Mesothelial cell of epicardium (in vitro differentiated cells): ENCODE data around the gene KRR1. TPM values are rescaled to one million over a fixed set of nuclear protein-coding genes. Genes with fewer than 3 reads are reported as not detected.

Experiments
- DNase-seq, 2 experiments: peaks; one replicate each; pipeline ENCODE4 v3.0.0; 2021; ENCODE audit warnings: low spot score in 2 of 2; ENCODE audit not compliant: unreplicated experiment in 2 of 2
- H3K27ac Mint-ChIP-seq: 2 replicates; pipeline ENCODE4 v1.8.0; 2021; ENCODE audit warnings: mixed read lengths
- H3K27me3 Mint-ChIP-seq: 2 replicates; pipeline ENCODE4 v1.8.0; 2021; ENCODE audit warnings: low read depth, mixed read lengths
- H3K36me3 Mint-ChIP-seq: 2 replicates; pipeline ENCODE4 v1.8.0; 2021; ENCODE audit warnings: mixed read lengths
- H3K4me1 Mint-ChIP-seq: 2 replicates; pipeline ENCODE4 v1.8.0; 2021; ENCODE audit warnings: mixed read lengths
- H3K4me3 Mint-ChIP-seq: 2 replicates; pipeline ENCODE4 v1.8.0; 2021; ENCODE audit warnings: mild to moderate bottlenecking, moderate library complexity, mixed read lengths
- H3K9me3 Mint-ChIP-seq: 2 replicates; pipeline ENCODE4 v1.8.0; 2021; ENCODE audit warnings: mixed read lengths
- total RNA-seq: library from RNA; stranded (reverse); gene quantifications from 3 replicates; pipeline ENCODE4 v1.2.1, GENCODE V29; 2021
- TF ChIP-seq, protein P1 (sequence below): fragments of 200-600 bp; sonication (generic); IDR thresholded peaks from one replicate; pipeline ENCODE4 v1.5.0; 2021; ENCODE audit warnings: antibody characterized with exemption; ENCODE audit not compliant: unreplicated experiment

Gene KRR1
- 63.9 to 66.6 TPM (median 65.7 TPM) in 3 replicates for total RNA-seq

DNA sequence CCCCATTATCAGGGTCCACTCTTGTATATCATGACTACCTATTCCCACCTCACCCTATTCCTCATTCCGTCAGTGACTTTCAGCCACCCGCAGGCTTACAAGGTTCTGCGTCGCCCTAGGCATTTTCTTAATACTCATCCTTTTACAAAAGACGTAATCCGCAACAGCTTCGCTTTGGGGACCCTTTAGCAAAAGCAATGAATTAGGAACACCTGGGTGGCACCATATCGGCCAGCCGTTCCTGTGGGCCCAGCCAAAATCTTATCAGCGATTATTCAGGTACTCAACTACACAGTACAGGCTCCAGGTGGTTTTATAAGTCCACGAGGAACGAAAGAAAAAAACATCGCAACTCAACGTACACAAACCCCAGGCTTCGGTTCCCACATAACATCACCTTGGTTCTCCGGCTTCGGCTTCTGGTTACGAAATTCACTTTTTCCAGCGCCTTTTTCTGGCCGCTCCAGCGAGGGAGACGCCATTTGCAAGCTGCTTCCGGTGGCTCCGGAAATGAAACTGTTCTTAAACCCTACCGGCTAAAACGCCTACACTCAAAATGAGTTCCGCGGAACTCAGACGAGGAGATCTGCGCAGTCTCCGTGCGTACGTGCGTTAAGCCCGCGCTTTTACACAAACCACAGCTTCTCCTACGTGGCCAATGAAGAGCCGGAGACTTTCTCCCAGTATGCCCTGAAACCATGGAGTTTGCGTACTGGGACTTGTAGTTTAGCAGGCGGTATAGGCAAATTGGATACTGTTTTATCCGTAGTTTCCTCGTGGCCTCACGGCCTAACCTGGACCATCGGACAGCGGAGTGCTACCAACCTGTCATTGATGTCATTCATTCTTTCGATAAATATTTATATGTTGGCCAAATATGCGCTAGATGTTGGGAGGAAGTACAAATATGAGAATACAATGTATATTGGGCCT is at the start of gene KRR1:
Gene KRR1, minus strand, starts transcription at position 494 of the 933 bp plus-strand sequence. Its CDS starts 12 bp downstream, at position 482.
- DNase-seq, result peak; percentile 67 to 84
- peaks cover 25% of the 10 kb centered on the region for H3K4me1 Mint-ChIP-seq
- no peaks in the 10 kb centered on the region for H3K36me3 Mint-ChIP-seq
- no peaks in the 10 kb centered on the region for H3K9me3 Mint-ChIP-seq
- H3K4me3 Mint-ChIP-seq, result peak within 1 kb of the TSS; percentile 99
- peak within 1 kb of the TSS; percentile 98 for H3K27ac Mint-ChIP-seq
- no peaks in the 10 kb centered on the region for H3K27me3 Mint-ChIP-seq
- TF ChIP-seq, protein P1, sequence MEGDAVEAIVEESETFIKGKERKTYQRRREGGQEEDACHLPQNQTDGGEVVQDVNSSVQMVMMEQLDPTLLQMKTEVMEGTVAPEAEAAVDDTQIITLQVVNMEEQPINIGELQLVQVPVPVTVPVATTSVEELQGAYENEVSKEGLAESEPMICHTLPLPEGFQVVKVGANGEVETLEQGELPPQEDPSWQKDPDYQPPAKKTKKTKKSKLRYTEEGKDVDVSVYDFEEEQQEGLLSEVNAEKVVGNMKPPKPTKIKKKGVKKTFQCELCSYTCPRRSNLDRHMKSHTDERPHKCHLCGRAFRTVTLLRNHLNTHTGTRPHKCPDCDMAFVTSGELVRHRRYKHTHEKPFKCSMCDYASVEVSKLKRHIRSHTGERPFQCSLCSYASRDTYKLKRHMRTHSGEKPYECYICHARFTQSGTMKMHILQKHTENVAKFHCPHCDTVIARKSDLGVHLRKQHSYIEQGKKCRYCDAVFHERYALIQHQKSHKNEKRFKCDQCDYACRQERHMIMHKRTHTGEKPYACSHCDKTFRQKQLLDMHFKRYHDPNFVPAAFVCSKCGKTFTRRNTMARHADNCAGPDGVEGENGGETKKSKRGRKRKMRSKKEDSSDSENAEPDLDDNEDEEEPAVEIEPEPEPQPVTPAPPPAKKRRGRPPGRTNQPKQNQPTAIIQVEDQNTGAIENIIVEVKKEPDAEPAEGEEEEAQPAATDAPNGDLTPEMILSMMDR, result no peak

DNA sequence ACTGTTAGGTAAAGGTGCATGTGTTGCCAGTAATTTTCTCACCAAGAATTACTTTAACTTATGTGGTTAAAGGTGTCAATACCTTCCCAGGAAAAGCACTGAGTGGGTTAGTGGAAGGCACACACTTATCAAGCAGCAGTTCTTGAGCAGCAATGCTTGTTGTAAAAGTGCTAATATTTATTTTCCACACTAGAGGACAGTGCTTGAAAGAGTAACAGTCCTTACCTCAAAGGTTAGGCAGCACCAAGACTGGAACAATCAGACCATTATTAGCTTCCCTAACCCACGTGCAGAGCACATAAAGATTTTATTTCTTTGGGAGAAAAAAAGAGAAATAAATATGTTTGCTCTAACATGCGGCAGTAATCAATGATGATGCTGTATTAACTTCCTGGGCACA is 48.8 kb upstream of the KRR1 start:
- Mint-ChIP-seq H3K4me3 (no peak overlapping the region), H3K9me3 (peaks cover 3% of the 10 kb centered on the region), H3K27me3 (no peaks in the 10 kb centered on the region), H3K27ac (no peak overlapping the region), H3K36me3 (no peaks in the 10 kb centered on the region), H3K4me1 (peaks cover 37% of the 10 kb centered on the region)
- DNase-seq, result no peak
- TF ChIP-seq, protein P1, result no peak

DNA sequence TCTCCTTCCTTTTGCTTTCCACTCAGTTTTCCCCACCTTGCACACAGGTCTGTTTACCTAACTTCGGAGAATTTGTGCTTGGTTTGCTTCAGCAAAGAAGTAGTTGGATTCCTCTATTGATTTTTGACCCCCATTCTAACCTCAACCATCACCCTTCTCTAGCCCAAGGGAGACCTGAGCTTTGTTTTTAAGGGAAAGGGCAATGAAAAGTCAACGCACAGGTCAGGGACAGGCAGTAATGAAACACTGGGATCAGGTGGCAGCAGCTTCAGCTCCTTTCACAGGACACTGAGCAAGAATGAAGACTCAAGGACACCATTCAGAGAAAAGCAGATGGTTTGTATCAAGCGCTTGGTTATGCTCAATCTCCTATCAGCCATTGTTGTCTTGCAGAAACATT is 46.9 kb upstream of the KRR1 start:
- no peak for DNase-seq
- H3K27me3 Mint-ChIP-seq, result no peaks in the 10 kb centered on the region
- H3K4me3 Mint-ChIP-seq, result no peak overlapping the region
- H3K4me1 Mint-ChIP-seq, result peaks cover 53% of the 10 kb centered on the region
- H3K36me3 Mint-ChIP-seq, result no peaks in the 10 kb centered on the region
- no peaks in the 10 kb centered on the region for H3K9me3 Mint-ChIP-seq
- peak overlapping the region; percentile 2 for H3K27ac Mint-ChIP-seq
- TF ChIP-seq, protein P1, result no peak

DNA sequence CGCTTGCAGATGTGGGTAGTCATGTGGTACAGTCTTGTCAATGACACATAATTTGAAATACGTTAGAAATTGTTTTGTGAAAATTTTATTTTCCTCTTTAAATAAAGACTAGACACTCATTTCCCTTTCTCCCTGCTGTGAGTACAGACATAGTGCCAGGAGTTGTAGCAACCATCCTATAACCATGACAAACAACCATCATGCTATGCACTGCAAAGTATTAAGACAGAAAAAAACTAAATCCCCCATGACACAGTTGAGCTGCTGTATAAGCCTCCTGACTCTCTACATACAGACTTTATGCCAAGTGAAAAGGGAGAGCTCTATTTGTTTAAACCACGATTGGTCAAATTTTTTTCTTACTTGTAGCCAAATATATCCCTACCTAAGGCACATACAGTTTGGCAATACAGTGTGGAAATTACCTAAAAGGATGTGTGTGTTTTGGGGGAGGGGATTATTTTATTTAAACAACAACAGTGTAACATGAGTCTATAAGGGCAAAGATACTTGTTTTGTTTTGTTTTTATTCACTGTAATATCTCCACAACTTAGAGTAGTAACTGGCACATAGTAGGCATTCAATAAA is 45.0 kb upstream of the KRR1 start:
- no peak for DNase-seq
- Mint-ChIP-seq H3K27me3 (no peaks in the 10 kb centered on the region), H3K9me3 (no peaks in the 10 kb centered on the region), H3K4me3 (no peak overlapping the region), H3K4me1 (peaks cover 47% of the 10 kb centered on the region), H3K36me3 (no peaks in the 10 kb centered on the region), H3K27ac (peak overlapping the region; percentile 59)
- TF ChIP-seq, protein P1, result no peak

DNA sequence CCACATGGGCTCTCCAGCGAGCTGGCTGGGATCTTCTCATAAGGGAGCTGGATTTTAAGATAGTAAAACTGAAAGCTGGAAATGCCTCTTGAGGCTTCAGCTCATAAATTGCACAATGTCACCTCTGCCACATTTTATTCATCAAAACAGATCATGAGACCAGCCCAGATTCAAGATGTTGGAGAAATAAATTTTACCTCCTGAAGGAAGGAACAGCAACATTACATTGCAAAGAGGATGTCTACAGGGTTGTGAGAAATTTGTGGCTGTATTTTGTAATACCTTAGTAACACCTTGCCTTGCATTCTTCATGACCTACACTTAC is 43.1 kb upstream of the KRR1 start:
- Mint-ChIP-seq H3K9me3 (no peaks in the 10 kb centered on the region), H3K36me3 (no peaks in the 10 kb centered on the region), H3K27ac (peak overlapping the region; percentile 91), H3K4me3 (no peak overlapping the region), H3K4me1 (peaks cover 53% of the 10 kb centered on the region), H3K27me3 (no peaks in the 10 kb centered on the region)
- TF ChIP-seq, protein P1, result no peak
- no peak for DNase-seq
